Amniotic epithelial cell (primary cell): ENCODE results near the gene AK9.
"Not testable (repeated sequence)": the region's sequence is repeated elsewhere in the genome, so short reads cannot be mapped to it uniquely, and the experiment has no call there.

Experiments used
- DNase-seq: peaks from one replicate; pipeline ENCODE4 v3.0.0-alpha.2; 2010; ENCODE audit warnings: low read depth

Gene AK9

DNA sequence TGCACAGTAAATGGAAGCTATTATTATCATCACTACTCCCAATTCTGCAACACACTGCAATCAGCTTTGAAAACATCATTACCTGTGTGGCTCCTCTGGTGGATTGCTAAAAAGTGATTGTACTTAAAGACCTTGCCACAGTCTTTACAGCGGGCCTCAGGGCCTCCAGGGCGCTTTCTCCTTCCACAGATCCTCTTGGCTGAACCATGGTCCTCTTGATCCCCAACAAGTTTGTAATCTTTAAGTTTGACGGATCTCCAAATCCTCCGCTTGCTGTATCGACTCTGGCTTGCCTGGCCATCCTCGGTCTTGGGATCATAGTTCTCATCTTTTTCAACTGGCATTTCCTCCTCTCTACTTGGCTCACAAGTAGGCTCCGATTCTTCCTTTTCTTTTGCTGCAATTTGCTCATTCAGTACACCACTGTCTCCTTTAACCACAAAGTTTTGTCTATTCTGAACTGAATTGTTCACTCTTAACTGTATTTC, 210.0 kb downstream of the AK9 start:
- DNase-seq, result no peak

GRCh38 chr6:109478841-109479624, 212.0 kb downstream of the AK9 start:
- no peak for DNase-seq

- peak; percentile 15 for DNase-seq
Measured at GRCh38 chr6:109478222-109478805, 212.7 kb downstream of the AK9 start.

GRCh38 chr6:109477725-109478124, 213.3 kb downstream of the AK9 start:
- no peak for DNase-seq

- DNase-seq, result no peak
Measured at GRCh38 chr6:109477184-109477583, 213.8 kb downstream of the AK9 start.

- DNase-seq, result no peak
Measured at GRCh38 chr6:109475625-109476024, 215.4 kb downstream of the AK9 start.

GRCh38 chr6:109474995-109475394, 216.0 kb downstream of the AK9 start:
- peak; percentile 51 for DNase-seq

GRCh38 chr6:109473120-109473519, 217.9 kb downstream of the AK9 start:
- DNase-seq, result no peak

DNA sequence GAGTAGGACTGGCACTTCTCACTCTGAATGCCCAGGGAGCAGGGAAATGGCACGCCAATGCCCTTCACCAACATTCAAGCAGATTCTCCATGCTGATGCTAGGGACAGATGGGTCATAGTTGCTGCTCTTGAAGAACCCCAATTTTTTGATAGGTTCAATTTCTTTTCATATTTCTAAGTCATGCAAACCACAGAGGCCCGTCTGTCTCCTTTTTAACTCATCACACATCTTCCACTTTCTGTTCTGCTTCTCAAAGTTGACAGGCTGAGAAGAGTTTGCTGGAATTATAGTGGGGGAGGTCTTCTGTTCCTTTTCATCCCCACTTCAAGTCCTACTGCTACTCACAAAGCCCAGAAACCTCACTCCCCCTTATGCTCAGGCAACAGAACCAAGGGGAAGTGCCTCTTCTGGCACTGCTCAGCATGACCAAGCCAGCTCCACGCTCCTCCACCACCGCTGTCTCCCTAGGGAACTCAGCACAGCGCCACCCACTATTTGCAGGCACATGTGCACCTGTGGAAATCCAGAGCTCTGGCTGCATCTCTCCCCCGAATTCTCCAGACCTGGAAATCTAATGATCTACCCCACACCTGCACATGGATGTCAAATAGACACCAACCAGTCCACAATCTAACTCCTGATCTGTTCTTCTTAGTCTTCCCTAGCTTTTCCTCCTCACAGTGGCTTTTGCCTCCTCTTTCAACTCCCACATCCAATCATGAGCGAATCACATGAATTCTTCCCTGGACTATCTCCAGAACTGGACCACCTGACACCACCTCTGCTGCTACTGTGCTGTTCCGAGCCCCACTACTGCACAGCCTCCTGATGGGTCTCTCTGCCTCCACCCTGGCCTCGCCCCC, 218.6 kb downstream of the AK9 start:
- no peak for DNase-seq

- DNase-seq, result no peak
Measured at GRCh38 chr6:109471105-109471810, 219.7 kb downstream of the AK9 start.

DNA sequence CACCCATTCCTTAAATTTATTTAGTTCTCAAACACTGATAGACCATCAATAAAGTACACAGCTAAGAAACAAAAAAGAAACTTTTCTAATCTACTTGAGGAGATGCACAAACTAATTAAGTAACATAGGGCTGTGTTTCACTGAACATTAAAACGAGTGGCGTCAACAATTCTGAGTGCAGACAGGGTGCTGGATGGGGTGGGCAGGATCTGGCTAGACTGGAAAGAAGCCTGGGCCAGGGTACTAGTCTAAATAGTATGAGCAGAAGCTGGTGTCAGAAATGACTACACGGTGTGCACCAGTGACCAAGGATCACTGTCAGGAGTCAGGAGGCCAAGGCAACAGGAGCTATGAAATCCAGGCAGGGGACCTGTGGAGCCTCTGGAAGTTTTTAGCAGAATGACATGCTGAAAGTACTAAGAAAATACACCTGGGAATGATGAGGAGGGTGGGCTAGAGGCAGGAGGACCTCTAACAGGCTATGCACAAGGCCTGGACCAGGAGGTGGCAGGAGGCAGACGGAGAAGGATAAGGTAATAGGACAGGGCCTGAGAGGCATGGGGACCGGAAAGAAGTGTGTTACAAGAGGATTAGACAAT, 221.3 kb downstream of the AK9 start:
- DNase-seq, result no peak

DNA sequence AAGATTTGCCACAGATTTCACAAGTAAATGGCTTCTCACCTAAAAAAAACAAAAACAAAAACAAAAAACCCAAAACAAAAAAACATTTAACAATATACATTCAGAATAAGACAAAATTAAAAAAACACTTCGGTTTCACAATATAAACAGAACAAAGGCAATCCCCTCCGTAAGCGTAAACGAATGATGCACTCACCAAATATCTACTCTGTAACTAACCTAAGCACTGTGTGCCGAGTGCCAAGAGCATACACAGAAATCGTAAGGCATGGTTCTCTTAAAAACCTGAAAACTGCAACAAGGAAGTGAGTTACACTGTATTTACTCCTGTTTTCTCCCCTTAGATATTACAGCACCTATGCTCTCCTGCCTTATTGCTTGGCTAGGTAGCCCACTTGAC, 223.3 kb downstream of the AK9 start:
- no peak for DNase-seq

DNA sequence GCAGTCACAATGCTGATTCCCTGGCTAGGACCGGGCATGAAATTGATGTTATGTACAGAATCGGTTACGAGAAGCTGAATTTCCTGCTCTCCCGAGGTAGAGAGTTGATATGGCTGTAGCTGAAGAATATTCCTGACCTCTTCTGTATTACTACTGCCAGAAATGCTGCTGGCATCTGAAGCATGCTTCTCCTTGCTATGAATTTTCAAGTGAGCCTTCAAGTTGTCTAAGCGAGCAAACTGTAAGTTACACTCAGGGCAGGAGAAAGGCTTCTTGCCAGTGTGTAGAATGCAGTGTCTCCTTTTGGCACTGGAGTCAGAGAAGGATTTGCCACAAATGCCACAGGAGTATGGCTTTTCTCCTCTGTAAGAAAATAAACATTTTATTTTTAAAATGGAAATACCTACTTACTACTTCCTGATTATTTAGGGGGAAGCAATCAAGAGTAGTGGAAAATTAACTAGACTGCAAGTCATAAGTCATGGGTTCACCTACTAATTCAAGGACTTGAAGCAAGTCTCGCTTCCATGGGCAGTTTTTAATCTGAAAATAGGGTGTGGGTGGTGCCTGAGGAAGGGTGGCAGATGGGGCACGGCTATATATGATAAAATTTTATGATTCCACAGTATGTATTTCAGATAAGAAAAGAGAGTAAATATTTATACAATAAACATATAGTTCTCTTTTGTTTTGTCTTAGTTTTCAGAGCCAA, 224.6 kb downstream of the AK9 start:
- no peak for DNase-seq

DNA sequence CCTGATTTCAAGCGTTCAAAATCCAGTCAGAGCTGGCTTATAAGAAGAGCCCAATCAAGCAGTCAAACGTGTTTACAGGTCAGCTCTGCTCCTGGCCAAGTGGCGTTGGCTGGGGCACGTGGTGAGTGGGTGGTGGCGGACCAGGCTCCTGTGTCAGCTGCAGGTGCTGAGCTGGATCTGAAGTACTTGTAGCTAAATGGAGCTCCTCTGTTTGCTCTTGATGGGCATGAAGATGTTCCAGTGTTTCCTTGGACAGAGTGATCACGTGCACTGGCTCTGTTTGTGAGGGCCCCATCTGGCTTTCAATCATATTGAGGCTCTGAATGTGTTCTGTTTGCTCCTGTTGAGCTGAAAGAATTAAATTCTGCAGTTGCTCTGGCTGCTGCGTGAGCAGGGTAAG, 225.2 kb downstream of the AK9 start:
- DNase-seq, result no peak

DNA sequence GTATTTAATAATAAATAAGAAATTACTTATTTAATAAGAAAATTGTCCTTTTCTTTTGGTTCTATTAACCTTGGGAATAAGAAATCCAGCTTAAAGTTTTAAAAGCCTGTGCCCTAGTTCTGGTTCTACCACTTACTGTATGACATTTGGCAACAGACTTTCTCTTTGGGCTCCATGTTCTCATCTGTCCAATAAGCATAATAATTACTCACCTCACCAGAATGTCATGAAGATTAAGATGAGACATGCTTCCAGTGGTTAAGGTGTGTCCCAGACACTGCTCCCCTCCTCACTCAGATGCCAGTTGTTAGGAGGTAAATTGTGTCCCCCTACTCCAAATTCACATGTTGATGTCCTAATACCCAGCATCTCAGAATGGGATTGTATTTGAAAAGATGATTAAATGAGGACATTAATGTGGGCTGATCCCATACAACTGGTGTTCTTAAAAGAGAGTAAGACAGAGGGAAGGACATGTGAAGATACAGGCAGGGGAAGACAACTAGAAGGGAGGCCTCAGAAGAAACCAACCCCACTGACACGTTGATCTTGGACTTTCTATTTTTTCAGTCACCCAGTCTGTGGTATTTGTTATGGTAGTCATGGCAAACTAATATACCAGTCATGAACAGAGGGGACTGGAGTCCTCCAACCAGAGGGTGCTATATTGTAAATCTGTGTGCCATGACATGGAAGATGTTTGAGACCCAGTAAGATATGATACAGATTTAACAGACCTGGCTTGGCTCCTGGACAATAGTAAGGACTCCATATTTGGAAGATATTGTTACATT, 229.1 kb downstream of the AK9 start:
- no peak for DNase-seq

- DNase-seq, result not testable (repeated sequence)
Measured at GRCh38 chr6:109461205-109461604, 229.8 kb downstream of the AK9 start.

DNA sequence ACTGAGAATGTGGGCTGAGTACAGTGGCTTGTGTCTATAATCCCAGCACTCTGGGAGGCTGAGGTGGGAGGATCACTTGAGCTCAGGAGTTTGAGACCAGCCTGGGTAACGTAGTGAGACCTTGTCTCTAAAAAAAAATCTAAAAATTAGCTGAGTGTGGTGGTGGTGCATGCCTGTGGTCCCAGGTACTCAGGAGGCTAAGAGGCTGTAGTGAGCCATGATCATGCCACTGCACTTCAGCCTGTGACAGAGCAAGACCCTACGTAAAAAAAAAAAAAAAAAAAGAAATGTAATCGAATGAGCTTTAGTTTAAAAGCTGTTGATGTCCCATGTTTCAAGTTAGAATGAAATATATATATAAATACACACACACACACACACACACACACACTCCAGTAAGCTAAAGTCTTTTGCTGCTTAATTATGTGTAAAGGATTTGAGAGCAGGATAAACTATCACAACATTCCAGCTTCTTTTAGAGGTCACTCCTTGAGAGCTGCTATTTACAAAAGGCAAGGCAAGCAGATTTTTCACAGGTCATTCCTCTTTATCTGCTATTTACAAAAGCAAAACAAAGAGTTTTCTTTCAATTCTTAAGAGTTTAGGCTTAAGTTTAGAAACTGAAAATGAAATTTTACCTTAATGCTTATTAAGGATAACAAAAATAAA, 230.7 kb downstream of the AK9 start:
- no peak for DNase-seq

DNA sequence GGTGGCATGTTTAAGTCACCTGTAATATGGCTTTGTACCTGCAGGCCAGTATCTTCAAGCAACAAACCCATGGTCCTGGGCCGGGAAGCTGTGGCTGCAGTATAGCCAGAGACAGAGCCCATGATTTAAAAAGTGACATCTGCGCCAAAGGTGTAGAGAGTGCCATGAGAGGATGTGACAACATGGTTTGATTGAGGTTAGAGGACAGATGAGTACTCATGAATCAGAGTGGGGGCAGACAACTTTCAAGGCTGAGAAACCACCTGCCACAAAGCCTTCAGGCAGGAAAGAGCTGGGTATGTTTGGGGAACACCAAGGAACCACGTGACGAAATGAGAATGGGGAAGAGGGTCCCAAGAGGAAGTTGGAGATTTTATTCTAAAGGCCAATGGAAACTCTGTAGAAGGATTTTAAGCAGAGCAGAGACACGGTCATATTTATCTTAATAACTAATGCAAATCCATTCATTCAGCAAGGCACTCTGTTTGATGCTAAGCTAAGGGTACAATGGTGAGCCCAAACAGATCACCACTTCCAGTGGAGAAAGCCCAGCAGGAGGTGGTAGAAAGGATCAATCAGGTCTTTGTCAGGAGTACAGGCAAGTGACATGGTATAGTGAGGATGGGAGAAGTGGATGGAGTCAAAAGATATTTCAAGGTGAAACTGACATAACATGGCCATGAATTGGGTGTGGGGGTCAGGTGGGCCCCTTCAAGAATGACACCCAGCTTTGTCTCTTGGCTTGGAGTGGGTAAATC, 232.0 kb downstream of the AK9 start:
- no peak for DNase-seq

- DNase-seq, result no peak
Measured at GRCh38 chr6:109457562-109457996, 233.4 kb downstream of the AK9 start.
